NCI-H226 (cell line): ENCODE results near the gene C10orf105.

Experiments
- DNase-seq: peaks from one replicate; pipeline ENCODE4 v3.0.0-alpha.2; 2015

C10orf105 gene

DNA sequence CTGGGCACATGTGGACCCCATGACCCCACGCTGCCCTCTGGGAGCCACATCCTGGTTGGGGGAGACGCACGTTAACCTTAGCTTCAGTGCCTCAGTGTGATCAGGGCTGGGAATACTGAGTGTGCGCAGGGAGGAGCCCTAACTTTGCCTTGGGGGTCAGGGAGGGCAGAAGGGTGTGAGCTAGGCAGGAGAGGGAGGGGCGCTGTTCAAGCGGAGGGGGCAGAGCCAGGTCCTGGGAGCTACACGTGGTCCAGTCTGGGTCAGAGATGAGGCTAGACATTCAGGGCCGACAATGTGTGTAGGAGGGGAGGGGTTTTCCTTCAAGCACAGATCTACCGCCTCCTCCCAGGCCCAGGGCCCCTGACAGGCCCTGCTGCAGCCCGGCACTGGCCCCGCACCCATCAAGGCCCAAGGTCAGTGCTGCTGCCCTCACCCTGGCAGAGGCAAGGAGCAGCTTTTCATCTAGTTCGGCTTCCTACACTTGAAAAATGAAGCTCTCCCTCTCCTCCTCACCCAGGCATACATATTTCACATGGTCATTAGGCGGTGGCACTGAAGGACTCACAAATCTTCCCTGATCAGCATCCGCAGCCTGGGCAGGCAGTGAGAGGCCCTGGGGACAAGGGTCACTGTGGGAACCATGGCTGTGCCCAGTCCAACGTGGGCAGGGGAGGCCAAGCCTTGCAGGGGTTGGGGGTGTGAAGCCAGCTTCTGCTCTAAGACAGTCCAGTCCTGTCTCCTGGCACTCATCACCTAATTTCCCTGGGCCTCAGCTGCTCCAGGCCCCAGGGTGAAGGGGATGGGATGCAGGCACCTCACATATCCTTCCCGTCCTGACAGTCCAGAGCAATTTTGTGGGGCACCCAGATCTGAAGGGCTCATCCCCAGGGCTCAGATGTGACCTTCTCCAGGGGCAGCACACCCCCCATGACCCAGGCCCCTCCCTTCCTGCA, 47.3 kb downstream of the C10orf105 start:
- DNase-seq, result no peak

DNA sequence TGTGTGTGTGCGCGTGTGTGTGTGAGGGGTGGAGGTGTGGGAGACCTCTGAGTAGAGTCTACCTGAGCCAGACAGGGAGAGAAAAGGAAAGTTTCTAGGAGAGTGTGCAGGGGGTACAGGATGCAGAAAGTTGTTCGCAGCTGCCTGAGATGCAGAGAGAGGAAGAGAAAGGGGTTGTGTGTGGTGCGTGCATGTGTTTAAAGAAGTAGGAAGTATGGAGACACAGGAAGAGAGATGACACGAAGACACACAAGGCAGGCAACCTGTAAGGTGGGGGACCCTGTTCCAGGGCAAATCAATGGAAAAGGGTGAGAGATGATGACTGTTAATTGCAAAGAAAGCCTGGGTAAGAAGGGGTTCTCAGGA, 52.2 kb downstream of the C10orf105 start:
- no peak for DNase-seq

- DNase-seq, result no peak
Measured at GRCh38 chr10:71666639-71667386, 52.8 kb downstream of the C10orf105 start.

GRCh38 chr10:71665456-71665855, 54.1 kb downstream of the C10orf105 start:
- DNase-seq, result no peak

- DNase-seq, result no peak
Measured at GRCh38 chr10:71664585-71664984, 55.0 kb downstream of the C10orf105 start.

GRCh38 chr10:71663311-71663710, 56.3 kb downstream of the C10orf105 start:
- DNase-seq, result peak; percentile 9

- DNase-seq, result no peak
Measured at GRCh38 chr10:71661779-71662336, 57.7 kb downstream of the C10orf105 start.
